Uterus (tissue), 4 donors: ENCODE measurements around the gene PPIC. TPM values are rescaled to one million over a fixed set of nuclear protein-coding genes. Genes with fewer than 3 reads are reported as not detected.

Experiments used
- DNase-seq, 2 donors: peaks; one replicate each; pipeline ENCODE4 v3.0.0-alpha.2; 2019 to 2020
- H3K27ac ChIP-seq, 2 donors: fragments of 200-600 bp; sonication (generic); 1 replicate in 1 of 2; 2 replicates in 1 of 2; pipeline ENCODE4 v1.5.1; 2016 to 2018
- H3K27me3 ChIP-seq, 2 donors: fragments of 200-600 bp; sonication (generic); one replicate each; pipeline ENCODE4 v1.5.1; 2018 to 2019; ENCODE audit warnings: control low read depth in 1 of 2
- H3K36me3 ChIP-seq, 2 donors: fragments of 200-600 bp; sonication (generic); one replicate each; pipeline ENCODE4 v1.5.1; 2019; ENCODE audit warnings: control low read depth in 1 of 2
- H3K4me1 ChIP-seq, 2 donors: fragments of 200-600 bp; sonication (generic); one replicate each; pipeline ENCODE4 v1.5.1; 2018 to 2019; ENCODE audit warnings: control low read depth in 1 of 2
- H3K4me3 ChIP-seq, 2 donors: fragments of 200-600 bp; sonication (generic); 1 replicate in 1 of 2; 2 replicates in 1 of 2; pipeline ENCODE4 v1.5.1; 2018 to 2019; ENCODE audit warnings: mild to moderate bottlenecking in 1 of 2
- H3K9me3 ChIP-seq, 2 donors: fragments of 200-600 bp; sonication (generic); one replicate each; pipeline ENCODE4 v1.5.1; 2019; ENCODE audit warnings: control low read depth in 1 of 2
- CTCF ChIP-seq, 4 experiments: fragments of 200-600 bp in 2 of 4; fragments of 450-650 bp in 2 of 4; sonication (generic) in 2 of 4; IDR thresholded peaks; one replicate each; pipeline ENCODE4 v1.5.1; 2016 to 2019; ENCODE audit warnings: antibody characterized with exemption in 4 of 4, mild to moderate bottlenecking in 2 of 4, moderate library complexity in 1 of 4
- POLR2A ChIP-seq, 2 donors: fragments of 450-650 bp; IDR thresholded peaks; one replicate each; pipeline ENCODE4 v1.6.1; 2016; ENCODE audit warnings: antibody characterized with exemption in 2 of 2, mild to moderate bottlenecking in 1 of 2, moderate library complexity in 1 of 2
- intact Hi-C: fragments of 100-400 bp; cut with DNase I; formaldehyde crosslinking; loops from one replicate; pipeline ENCODE4 v1.15.1; 2023; ENCODE audit warnings: low total_unique reads
- total RNA-seq, 4 donors: library from RNA; depleted of rRNA in 3 of 4; stranded (reverse); fragments of >200 nt in 3 of 4; gene quantifications; one replicate each; pipeline versions ENCODE4 v1.1.0 to v1.2.4, GENCODE V29; 2014 to 2023
- donor health status: DM: yes; HTN: yes; CAD: no.

PPIC gene
- total RNA-seq, 4 donors from 2014 or later: 22.3 to 41.7 (median 27.7) TPM

GRCh38 chr5:122985954-122986721 lies 50.4 kb downstream of the PPIC start:
- DNase-seq: no peak
- Histone ChIP-seq H3K36me3 (no peaks in the 10 kb centered on the region), H3K9me3 (no peaks in the 10 kb centered on the region), H3K4me3 (no peak overlapping the region), H3K27ac (no peak overlapping the region), H3K27me3 (no peaks in the 10 kb centered on the region), H3K4me1 (no peaks in the 10 kb centered on the region)
- intact Hi-C loops: no loop called here
- TF ChIP-seq POLR2A (IDR thresholded peaks at IDR 0.05) (no peak), CTCF (IDR thresholded peaks at IDR 0.05) (no peak)

DNA sequence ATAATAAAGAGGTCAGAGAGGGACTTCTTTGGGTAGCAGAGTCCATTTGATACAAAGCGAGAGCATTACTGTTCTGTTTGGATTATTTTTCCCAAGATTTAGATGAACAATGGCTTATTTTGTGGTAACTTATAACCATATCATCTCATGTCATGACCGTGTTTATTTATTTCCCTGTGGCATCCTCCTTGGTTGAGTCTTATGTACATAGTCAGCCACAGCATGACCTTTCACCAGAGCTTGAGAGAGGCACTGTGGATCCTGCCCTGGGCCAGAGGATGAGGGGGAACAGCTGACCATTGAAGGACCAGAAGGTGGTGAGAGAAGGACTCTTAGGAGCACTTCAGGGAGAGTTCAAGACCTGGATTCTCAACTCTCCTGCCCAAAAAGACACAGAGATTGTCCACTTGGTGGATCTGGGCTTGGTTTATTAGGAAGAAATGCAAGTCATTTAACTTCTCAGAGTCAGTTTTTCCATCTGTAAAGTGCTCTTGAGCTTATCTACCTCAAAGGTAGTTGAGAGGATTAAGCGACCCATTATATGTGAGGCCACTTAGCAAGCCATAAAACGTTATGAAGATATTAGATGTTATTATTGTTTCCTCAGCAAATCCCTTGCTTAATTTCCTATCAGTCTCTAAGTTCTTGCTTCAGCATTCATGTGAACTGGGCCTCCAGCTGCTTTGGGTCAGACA lies 51.4 kb downstream of the PPIC start:
- TF ChIP-seq CTCF (IDR thresholded peaks at IDR 0.05) (no peak), POLR2A (IDR thresholded peaks at IDR 0.05) (no peak)
- Histone ChIP-seq H3K4me1 (no peaks in the 10 kb centered on the region), H3K36me3 (no peaks in the 10 kb centered on the region), H3K9me3 (no peaks in the 10 kb centered on the region), H3K27ac (no peak overlapping the region), H3K4me3 (no peak overlapping the region), H3K27me3 (no peaks in the 10 kb centered on the region)
- no peak for DNase-seq
- intact Hi-C loops: no loop called here

DNA sequence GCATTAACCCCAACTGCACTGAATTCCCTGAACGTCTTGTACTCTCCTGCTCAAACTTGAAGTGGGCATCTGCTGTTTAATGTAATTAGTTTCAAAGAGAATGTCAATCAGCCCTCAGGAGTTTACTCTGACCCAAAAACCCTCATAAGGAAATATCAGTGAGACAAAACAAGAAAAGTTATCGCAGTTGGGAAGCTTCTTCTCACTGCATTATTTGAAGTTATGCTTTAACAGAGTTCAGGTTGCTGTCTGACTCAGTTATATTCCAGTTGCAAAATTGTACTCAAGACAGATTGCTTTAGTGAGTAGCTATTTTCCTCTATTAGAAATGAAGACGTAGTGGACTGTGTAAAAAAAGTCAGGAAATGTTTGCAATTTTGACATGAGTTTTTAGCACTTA lies 52.1 kb downstream of the PPIC start:
- Histone ChIP-seq H3K27ac (no peak overlapping the region), H3K4me3 (no peak overlapping the region), H3K36me3 (no peaks in the 10 kb centered on the region), H3K9me3 (no peaks in the 10 kb centered on the region), H3K27me3 (no peaks in the 10 kb centered on the region), H3K4me1 (no peaks in the 10 kb centered on the region)
- TF ChIP-seq POLR2A (IDR thresholded peaks at IDR 0.05) (no peak), CTCF (IDR thresholded peaks at IDR 0.05) (no peak)
- intact Hi-C loops: no loop called here
- no peak for DNase-seq

- H3K4me3 ChIP-seq: no peak overlapping the region
- no peak overlapping the region for H3K27ac ChIP-seq
- intact Hi-C loops: no loop called here
- no peaks in the 10 kb centered on the region for H3K27me3 ChIP-seq
- H3K36me3 ChIP-seq: no peaks in the 10 kb centered on the region
- H3K9me3 ChIP-seq: no peaks in the 10 kb centered on the region
- TF ChIP-seq POLR2A (IDR thresholded peaks at IDR 0.05): no peak
- no peak for TF ChIP-seq CTCF (IDR thresholded peaks at IDR 0.05)
- H3K4me1 ChIP-seq: no peaks in the 10 kb centered on the region
- no peak for DNase-seq
Measured at GRCh38 chr5:122982376-122982775, 54.1 kb downstream of the PPIC start.

GRCh38 chr5:122981846-122982245 lies 54.7 kb downstream of the PPIC start:
- Histone ChIP-seq H3K4me1 (no peaks in the 10 kb centered on the region), H3K27ac (no peak overlapping the region), H3K27me3 (no peaks in the 10 kb centered on the region), H3K9me3 (no peaks in the 10 kb centered on the region), H3K4me3 (no peak overlapping the region), H3K36me3 (no peaks in the 10 kb centered on the region)
- intact Hi-C loops: no loop called here
- DNase-seq: no peak
- no peak for TF ChIP-seq CTCF (IDR thresholded peaks at IDR 0.05)
- TF ChIP-seq POLR2A (IDR thresholded peaks at IDR 0.05): no peak
